ENCODE data around the gene SLC24A3.

Gene SLC24A3

DNA sequence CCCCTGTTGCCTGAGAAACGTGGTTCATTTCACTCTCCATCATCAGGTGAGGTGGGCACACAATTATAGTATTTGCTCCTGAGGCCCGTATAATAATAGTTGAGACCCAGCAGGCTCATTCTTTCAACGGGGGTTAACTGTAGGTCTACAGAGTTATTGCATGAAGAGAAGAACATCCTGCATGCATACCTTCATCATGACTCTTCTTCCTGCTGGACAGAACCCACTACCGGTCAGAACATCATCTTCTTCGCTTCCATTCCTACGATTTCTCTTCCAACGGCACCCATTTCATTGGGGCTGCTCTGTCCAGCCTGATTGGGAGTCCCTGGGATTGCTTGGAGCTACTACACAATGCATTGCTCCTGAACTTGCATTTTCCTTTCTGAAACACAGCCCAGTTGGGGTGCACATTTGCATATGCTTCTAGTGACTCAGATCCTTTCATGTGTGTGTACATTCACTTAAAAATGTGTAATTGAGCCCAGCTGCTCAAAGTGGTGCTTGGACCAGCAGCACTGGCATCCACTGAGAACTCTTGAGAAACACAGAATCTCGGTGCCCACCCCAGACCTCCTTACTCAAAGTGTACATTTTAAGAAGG is 57.4 kb downstream of the SLC24A3 start:
- no peak for TF ChIP-seq HDGF (IDR thresholded peaks at IDR 0.05; ENCODE audit: borderline replicate concordance)
- no peak for TF ChIP-seq CTBP1 (IDR thresholded peaks at IDR 0.05; ENCODE audit: borderline replicate concordance)
- TF ChIP-seq ZNF384 (IDR thresholded peaks at IDR 0.05): no peak
- no peak for TF ChIP-seq FOXM1 (IDR thresholded peaks at IDR 0.05; ENCODE audit: borderline replicate concordance)
- TF ChIP-seq SUZ12 (IDR thresholded peaks at IDR 0.05): no peak
- no peak for TF ChIP-seq L3MBTL2 (conservative IDR thresholded peaks at IDR 0.05)
- no peak for TF ChIP-seq ARNT (IDR thresholded peaks at IDR 0.05)
- ChIA-PET POLR2A (no interaction called here), CTCF (no interaction called here)
- DNase-seq (ENCODE audit: extremely low spot score): no peak

DNA sequence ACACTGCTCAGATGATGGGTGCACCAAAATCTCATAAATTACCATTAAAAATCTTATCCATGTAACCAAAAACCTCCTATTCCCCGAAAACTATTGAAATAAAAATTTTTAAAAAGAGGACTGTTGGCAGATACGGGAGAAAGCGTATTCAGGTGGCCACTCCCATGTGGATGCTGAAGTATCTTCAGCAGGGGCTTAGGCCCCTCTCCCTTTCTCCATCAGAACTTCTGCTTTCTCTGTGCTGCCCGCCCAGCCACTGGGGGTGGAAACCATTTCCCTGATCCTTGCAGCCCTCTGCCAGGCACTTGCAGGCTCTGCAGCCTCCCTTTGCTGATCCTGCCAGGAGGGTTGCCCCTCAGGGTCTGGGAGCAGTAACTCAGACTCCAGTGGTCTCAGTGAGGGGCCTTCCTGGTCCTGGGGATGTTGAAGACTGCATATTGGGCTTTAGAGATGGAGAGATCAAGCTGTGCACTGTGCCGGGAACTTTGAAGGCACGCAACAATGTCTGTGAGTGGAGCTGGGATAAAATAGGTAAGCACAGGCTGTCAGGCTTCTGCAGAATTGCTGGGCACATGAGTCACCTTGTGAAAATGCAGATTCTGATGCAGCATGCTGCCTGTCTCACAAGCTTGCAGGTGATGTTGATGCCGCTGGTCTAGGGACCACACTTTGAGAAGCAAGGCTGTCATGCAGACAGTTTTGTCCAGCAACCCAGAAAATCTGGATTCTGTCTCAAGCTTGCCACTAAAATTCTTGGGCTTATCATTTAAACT is 59.6 kb downstream of the SLC24A3 start:
- CTCF ChIA-PET: no interaction called here
- DNase-seq (ENCODE audit: extremely low spot score): no peak
- POLR2A ChIA-PET: no interaction called here
- TF ChIP-seq BHLHE40 (IDR thresholded peaks at IDR 0.05; ENCODE audit: borderline replicate concordance) (no peak), LEF1 (IDR thresholded peaks at IDR 0.05; ENCODE audit: borderline replicate concordance) (no peak), ELF4 (IDR thresholded peaks at IDR 0.05) (no peak), CTBP1 (IDR thresholded peaks at IDR 0.05; ENCODE audit: borderline replicate concordance) (no peak), TARDBP (IDR thresholded peaks at IDR 0.05) (no peak), NFRKB (IDR thresholded peaks at IDR 0.05) (no peak), FOXK2 (IDR thresholded peaks at IDR 0.05) (no peak), L3MBTL2 (conservative IDR thresholded peaks at IDR 0.05) (no peak), SP1 (IDR thresholded peaks at IDR 0.05) (no peak), HDGF (IDR thresholded peaks at IDR 0.05; ENCODE audit: borderline replicate concordance) (no peak)
- TF ChIP-seq, protein P1, sequence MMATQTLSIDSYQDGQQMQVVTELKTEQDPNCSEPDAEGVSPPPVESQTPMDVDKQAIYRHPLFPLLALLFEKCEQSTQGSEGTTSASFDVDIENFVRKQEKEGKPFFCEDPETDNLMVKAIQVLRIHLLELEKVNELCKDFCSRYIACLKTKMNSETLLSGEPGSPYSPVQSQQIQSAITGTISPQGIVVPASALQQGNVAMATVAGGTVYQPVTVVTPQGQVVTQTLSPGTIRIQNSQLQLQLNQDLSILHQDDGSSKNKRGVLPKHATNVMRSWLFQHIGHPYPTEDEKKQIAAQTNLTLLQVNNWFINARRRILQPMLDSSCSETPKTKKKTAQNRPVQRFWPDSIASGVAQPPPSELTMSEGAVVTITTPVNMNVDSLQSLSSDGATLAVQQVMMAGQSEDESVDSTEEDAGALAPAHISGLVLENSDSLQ (IDR thresholded peaks at IDR 0.05): no peak

DNA sequence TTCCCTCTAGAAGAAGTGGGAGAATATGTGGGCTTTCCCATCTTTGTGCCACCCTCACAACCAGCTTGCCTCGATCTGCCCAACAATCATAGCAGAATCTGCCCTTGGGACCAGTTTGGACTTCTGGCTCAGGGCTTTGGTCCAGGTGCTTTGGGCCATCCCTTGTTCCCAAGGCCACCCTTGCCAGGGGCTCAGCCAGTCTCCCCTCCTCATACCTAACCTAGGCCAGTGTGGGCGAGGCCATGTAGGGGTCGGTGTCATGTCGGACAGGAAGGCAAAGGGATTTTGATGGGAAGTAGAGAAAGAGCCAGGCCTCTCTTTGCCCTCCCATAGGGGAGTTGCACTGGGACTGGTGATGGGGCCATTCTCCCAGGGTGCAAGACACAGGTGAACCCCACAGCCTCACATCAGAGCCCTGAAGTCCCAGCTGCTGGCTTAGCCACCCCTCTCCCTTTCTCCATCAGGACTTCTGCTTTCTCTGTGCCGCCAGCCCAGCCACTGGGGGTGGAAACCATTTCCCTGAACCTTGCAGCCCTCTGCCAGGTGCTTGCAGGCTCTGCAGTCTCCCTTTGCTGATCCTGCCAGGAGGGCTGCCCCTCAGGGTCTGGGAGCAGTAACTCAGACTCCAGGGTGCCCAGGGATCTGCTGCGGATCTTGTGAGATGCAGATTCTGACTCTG is 60.7 kb downstream of the SLC24A3 start:
- ChIA-PET POLR2A (no interaction called here), CTCF (no interaction called here)
- TF ChIP-seq SUZ12 (IDR thresholded peaks at IDR 0.05) (no peak), ELF4 (IDR thresholded peaks at IDR 0.05) (no peak), L3MBTL2 (conservative IDR thresholded peaks at IDR 0.05) (no peak), FOXA1 (IDR thresholded peaks at IDR 0.05) (no peak), FOXK2 (IDR thresholded peaks at IDR 0.05) (no peak), BHLHE40 (IDR thresholded peaks at IDR 0.05; ENCODE audit: borderline replicate concordance) (no peak), FOXM1 (IDR thresholded peaks at IDR 0.05; ENCODE audit: borderline replicate concordance) (no peak), TARDBP (IDR thresholded peaks at IDR 0.05) (no peak), NFRKB (IDR thresholded peaks at IDR 0.05) (no peak), HDGF (IDR thresholded peaks at IDR 0.05; ENCODE audit: borderline replicate concordance) (no peak), ZNF384 (IDR thresholded peaks at IDR 0.05) (no peak), LEF1 (IDR thresholded peaks at IDR 0.05; ENCODE audit: borderline replicate concordance) (no peak), SP1 (IDR thresholded peaks at IDR 0.05) (no peak), ARNT (IDR thresholded peaks at IDR 0.05) (no peak), CTBP1 (IDR thresholded peaks at IDR 0.05; ENCODE audit: borderline replicate concordance) (no peak)
- TF ChIP-seq, protein P1 (IDR thresholded peaks at IDR 0.05): no peak
- no peak for DNase-seq (ENCODE audit: extremely low spot score)

- TF ChIP-seq TARDBP (IDR thresholded peaks at IDR 0.05): no peak
- TF ChIP-seq ZNF384 (IDR thresholded peaks at IDR 0.05): no peak
- no peak for TF ChIP-seq BHLHE40 (IDR thresholded peaks at IDR 0.05; ENCODE audit: borderline replicate concordance)
- no peak for TF ChIP-seq NFRKB (IDR thresholded peaks at IDR 0.05)
- no peak for TF ChIP-seq SUZ12 (IDR thresholded peaks at IDR 0.05)
- TF ChIP-seq FOXA1 (IDR thresholded peaks at IDR 0.05): no peak
- TF ChIP-seq CTBP1 (IDR thresholded peaks at IDR 0.05; ENCODE audit: borderline replicate concordance): no peak
- no peak for DNase-seq (ENCODE audit: extremely low spot score)
- ChIA-PET POLR2A (no interaction called here), CTCF (interaction anchor here (0.7 kb wide), 1 partner anchor 104 kb away, joined by 3 read pairs; no protein-coding TSS in a partner anchor)
Observed at GRCh38 chr20:19274001-19274400, 61.6 kb downstream of the SLC24A3 start.

DNA sequence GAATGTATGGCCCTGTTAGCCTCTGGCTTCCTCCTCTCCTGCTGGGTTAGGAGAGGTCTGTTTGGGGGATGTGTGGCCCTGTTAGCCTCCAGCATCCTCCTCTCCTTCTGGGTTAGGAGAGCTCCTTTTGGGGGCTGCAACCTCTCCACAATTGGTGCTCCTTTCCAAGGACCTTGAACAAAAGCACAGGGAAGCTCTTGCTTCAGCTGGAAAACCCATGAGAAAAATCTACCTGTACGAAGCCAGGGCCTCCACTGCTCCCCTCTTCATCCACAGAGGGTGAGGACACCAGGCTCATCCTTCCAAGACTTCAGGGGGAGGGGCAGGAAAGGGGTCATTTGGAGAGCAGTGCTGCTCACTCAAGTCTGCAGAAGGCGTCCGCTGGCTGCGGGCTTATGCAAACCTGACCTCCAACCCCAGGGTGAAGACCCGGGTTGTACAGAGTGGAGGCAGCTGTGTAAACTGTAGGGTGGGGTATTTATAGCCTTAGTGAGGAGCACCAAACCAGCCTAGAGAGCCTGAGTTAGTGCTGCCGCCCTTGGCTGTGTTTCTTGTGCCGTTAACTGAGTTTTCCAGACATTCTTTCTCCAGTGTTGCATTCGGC is 62.1 kb downstream of the SLC24A3 start:
- TF ChIP-seq SP1 (IDR thresholded peaks at IDR 0.05) (no peak), NFRKB (IDR thresholded peaks at IDR 0.05) (no peak), ARNT (IDR thresholded peaks at IDR 0.05) (no peak), LEF1 (IDR thresholded peaks at IDR 0.05; ENCODE audit: borderline replicate concordance) (no peak), L3MBTL2 (conservative IDR thresholded peaks at IDR 0.05) (no peak), FOXK2 (IDR thresholded peaks at IDR 0.05) (no peak), TARDBP (IDR thresholded peaks at IDR 0.05) (no peak), ZNF384 (IDR thresholded peaks at IDR 0.05) (no peak), FOXA1 (IDR thresholded peaks at IDR 0.05) (no peak), FOXM1 (IDR thresholded peaks at IDR 0.05; ENCODE audit: borderline replicate concordance) (no peak), ELF4 (IDR thresholded peaks at IDR 0.05) (no peak), HDGF (IDR thresholded peaks at IDR 0.05; ENCODE audit: borderline replicate concordance) (no peak), CTBP1 (IDR thresholded peaks at IDR 0.05; ENCODE audit: borderline replicate concordance) (no peak), BHLHE40 (IDR thresholded peaks at IDR 0.05; ENCODE audit: borderline replicate concordance) (no peak)
- TF ChIP-seq, protein P1 (IDR thresholded peaks at IDR 0.05): no peak
- CTCF ChIA-PET: interaction anchor here (0.7 kb wide), 1 partner anchor 103 kb away, joined by 3 read pairs; no protein-coding TSS in a partner anchor
- POLR2A ChIA-PET: no interaction called here
- no peak for DNase-seq (ENCODE audit: extremely low spot score)
